Panc1 (cell line): Measurements from ENCODE around the gene ITGB2. TPM values are rescaled to one million over a fixed set of nuclear protein-coding genes. Genes with fewer than 3 reads are reported as not detected.

Experiments
- ATAC-seq: fragments of 200-7000 bp; cut with Tn5 transposase; 2 replicates; pipeline ENCODE4 v1.9.1; 2020; ENCODE audit warnings: mild to moderate bottlenecking, moderate library complexity
- BruUV-seq: library from RNA; stranded (reverse); fragments of 400-500 nt; replicated peaks from 2 replicates; lab custom pipeline; 2021; lab: Mats Ljungman, UMichigan
- CTCF ChIA-PET: fragments of 300-600 bp; sonication (Branson Sonifier 250); formaldehyde crosslinking; loops from one replicate; lab custom pipeline; 2022; ENCODE audit warnings: antibody characterized with exemption; lab: Charles Lee
- POLR2A ChIA-PET: fragments of 300-600 bp; sonication (Branson Sonifier 250); formaldehyde crosslinking; loops from one replicate; lab custom pipeline; 2022; ENCODE audit warnings: antibody characterized with exemption; lab: Charles Lee
- DNase-seq: peaks from one replicate; pipeline ENCODE4 v3.0.0-alpha.2; 2010; ENCODE audit warnings: low read depth, low spot score
- H3K27ac ChIP-seq: 2 replicates; pipeline ENCODE4 v1.5.1; 2011; ENCODE audit warnings: mild to moderate bottlenecking, low read length, inconsistent platforms
- H3K27me3 ChIP-seq: fragments of 200-500 bp; sonication (Bioruptor generic); 2 replicates; pipeline ENCODE4 v1.6.0; 2014; ENCODE audit warnings: low read length, inconsistent platforms; ENCODE audit not compliant: control insufficient read depth, insufficient read depth
- H3K36me3 ChIP-seq: fragments of 200-500 bp; sonication (Bioruptor generic); 2 replicates; pipeline ENCODE4 v1.5.1; 2014; ENCODE audit warnings: inconsistent platforms, mild to moderate bottlenecking, low read length, moderate library complexity; ENCODE audit not compliant: control insufficient read depth, insufficient read depth
- H3K4me1 ChIP-seq: 2 replicates; pipeline ENCODE4 v1.5.1; 2011; ENCODE audit warnings: inconsistent platforms, mild to moderate bottlenecking, low read length, moderate library complexity; ENCODE audit not compliant: control insufficient read depth, insufficient read depth
- H3K4me3 ChIP-seq, 2 experiments: 2 replicates each; pipeline ENCODE4 v1.5.1; 2011 to 2012; ENCODE audit warnings: low read depth in 2 of 2, low read length in 2 of 2, mild to moderate bottlenecking in 2 of 2, inconsistent platforms in 1 of 2, moderate library complexity in 1 of 2
- H3K9me3 ChIP-seq: fragments of 200-500 bp; sonication (Bioruptor generic); 2 replicates; pipeline ENCODE4 v1.5.1; 2014; ENCODE audit warnings: low read depth, mild to moderate bottlenecking, inconsistent platforms, low read length, moderate library complexity; ENCODE audit not compliant: control insufficient read depth, insufficient read depth
- CTCF ChIP-seq: fragments of 450-650 bp; IDR thresholded peaks from 2 replicates; pipeline ENCODE4 v1.5.1; 2017; ENCODE audit warnings: mild to moderate bottlenecking
- POLR2AphosphoS5 ChIP-seq: IDR thresholded peaks from 2 replicates; pipeline ENCODE4 v1.6.1; 2012; ENCODE audit warnings: mild to moderate bottlenecking, low read depth, low read length, moderate library complexity
- REST ChIP-seq, 2 experiments: IDR thresholded peaks; 2 replicates each; pipeline ENCODE4 v1.6.1; 2011 to 2012; ENCODE audit warnings: low read depth in 2 of 2, control low read depth in 1 of 2, low read length in 1 of 2, mild to moderate bottlenecking in 1 of 2, moderate library complexity in 1 of 2; ENCODE audit not compliant: insufficient read depth in 1 of 2
- SIN3A ChIP-seq: IDR thresholded peaks from 2 replicates; pipeline ENCODE4 v1.6.1; 2012; ENCODE audit warnings: low read depth, mild to moderate bottlenecking, low read length, moderate library complexity, borderline replicate concordance; ENCODE audit not compliant: insufficient read depth
- TCF7L2 ChIP-seq: IDR thresholded peaks from 2 replicates; pipeline ENCODE4 v1.6.1; 2011; ENCODE audit warnings: mild to moderate bottlenecking, low read depth, low read length, inconsistent platforms
- in situ Hi-C: cut with HindIII; loops from 2 replicates; pipeline ENCODE4 v1.10.0; 2016; ENCODE audit warnings: low sequenced_read_pairs, low pct_unique_long_range_greater_than_20kb
- intact Hi-C: fragments of 100-400 bp; cut with micrococcal nuclease; formaldehyde crosslinking; loops from one replicate; pipeline ENCODE4 v1.10.0; 2022; ENCODE audit not compliant: unreplicated experiment
- total RNA-seq: library from RNA; stranded (reverse); gene quantifications from one replicate; pipeline ENCODE4 v1.2.1, GENCODE V29; 2021; ENCODE audit not compliant: unreplicated experiment

The ITGB2 gene
- total RNA-seq, 1 experiment from 2014 or later = 3.0 TPM

GRCh38 chr21:44903689-44904088 is 17.0 kb downstream of the ITGB2 start:
- no peaks in the 10 kb centered on the region for H3K9me3 ChIP-seq
- BruUV-seq = no TSS peak
- H3K27me3 ChIP-seq = no peaks in the 10 kb centered on the region
- TF ChIP-seq REST (IDR thresholded peaks at IDR 0.05; ENCODE audit: insufficient read depth in 1 of 2, low read depth in 2 of 2, low read length in 1 of 2) (no peak), CTCF (no peak), POLR2AphosphoS5 (no peak), TCF7L2 (no peak), SIN3A (no peak)
- no peaks in the 10 kb centered on the region for H3K4me1 ChIP-seq
- intact Hi-C loops = no loop called here
- ATAC-seq (no peak), DNase-seq (no peak)
- in situ Hi-C loops = no loop called here
- no peak overlapping the region for H3K27ac ChIP-seq
- POLR2A ChIA-PET = no interaction called here
- no peaks in the 10 kb centered on the region for H3K36me3 ChIP-seq
- CTCF ChIA-PET = no interaction called here
- no peak overlapping the region for H3K4me3 ChIP-seq

GRCh38 chr21:44903050-44903685 is 17.5 kb downstream of the ITGB2 start:
- Histone ChIP-seq H3K27ac (no peak overlapping the region), H3K27me3 (no peaks in the 10 kb centered on the region), H3K4me3 (no peak overlapping the region), H3K4me1 (no peaks in the 10 kb centered on the region), H3K9me3 (no peaks in the 10 kb centered on the region), H3K36me3 (no peaks in the 10 kb centered on the region)
- no TSS peak for BruUV-seq
- intact Hi-C loops = no loop called here
- CTCF ChIA-PET = no interaction called here
- POLR2A ChIA-PET = no interaction called here
- ATAC-seq (no peak), DNase-seq (no peak)
- in situ Hi-C loops = no loop called here
- TF ChIP-seq POLR2AphosphoS5 = no peak
- TF ChIP-seq CTCF = no peak
- TF ChIP-seq TCF7L2 = no peak
